Subcutaneous abdominal adipose tissue (tissue), 5 donors: Measurements from ENCODE around the gene HRK.

Source experiments
- H3K27ac ChIP-seq: one replicate; pipeline ENCODE4 v1.7.0; 2013; ENCODE audit warnings: low read depth, mild to moderate bottlenecking, inconsistent platforms, low read length, moderate library complexity
- H3K27me3 ChIP-seq, 5 donors: one replicate each; pipeline ENCODE4 v1.7.0; 2013; ENCODE audit warnings: low read length in 5 of 5, inconsistent platforms in 1 of 5; ENCODE audit not compliant: control insufficient read depth in 5 of 5, insufficient read depth in 4 of 5
- H3K36me3 ChIP-seq, 5 donors: one replicate each; pipeline ENCODE4 v1.7.0; 2013; ENCODE audit warnings: low read length in 5 of 5; ENCODE audit not compliant: control insufficient read depth in 5 of 5, insufficient read depth in 5 of 5
- H3K4me1 ChIP-seq, 5 donors: one replicate each; pipeline ENCODE4 v1.7.0; 2013; ENCODE audit warnings: low read length in 5 of 5, mild to moderate bottlenecking in 3 of 5, moderate library complexity in 1 of 5; ENCODE audit not compliant: control insufficient read depth in 5 of 5, insufficient read depth in 5 of 5
- H3K4me3 ChIP-seq, 5 donors: one replicate each; pipeline ENCODE4 v1.7.0; 2013; ENCODE audit warnings: low read length in 5 of 5, low read depth in 1 of 5
- H3K9ac ChIP-seq, 5 donors: one replicate each; pipeline ENCODE4 v1.7.0; 2013; ENCODE audit warnings: low read length in 5 of 5, mild to moderate bottlenecking in 4 of 5, moderate library complexity in 3 of 5
- H3K9me3 ChIP-seq, 5 donors: one replicate each; pipeline ENCODE4 v1.7.0; 2013; ENCODE audit warnings: low read length in 5 of 5; ENCODE audit not compliant: control insufficient read depth in 5 of 5
- donor health status: healthy.
- donor health status: healthy.
- donor health status: healthy.
- donor health status: healthy.
- donor health status: healthy.

The HRK gene

GRCh38 chr12:116919706-116920485 lies 38.7 kb upstream of the HRK start:
- H3K36me3 ChIP-seq: no peaks in the 10 kb centered on the region
- H3K4me1 ChIP-seq: peaks cover 0 to 21% (median 0%) of the 10 kb centered on the region in 5 donors
- no peaks in the 10 kb centered on the region for H3K9me3 ChIP-seq
- H3K9ac ChIP-seq: no peak overlapping the region
- H3K27ac ChIP-seq: no peak overlapping the region
- no peak overlapping the region for H3K4me3 ChIP-seq
- no peaks in the 10 kb centered on the region for H3K27me3 ChIP-seq

- H3K27ac ChIP-seq: no peak overlapping the region
- H3K27me3 ChIP-seq: no peaks in the 10 kb centered on the region
- no peak overlapping the region for H3K9ac ChIP-seq
- H3K9me3 ChIP-seq: no peaks in the 10 kb centered on the region
- no peaks in the 10 kb centered on the region for H3K36me3 ChIP-seq
- H3K4me3 ChIP-seq: no peak overlapping the region
- peaks cover 0 to 21% (median 0%) of the 10 kb centered on the region in 5 donors for H3K4me1 ChIP-seq
Observed at GRCh38 chr12:116919247-116919661, 38.0 kb upstream of the HRK start.

- Histone ChIP-seq H3K27me3 (no peaks in the 10 kb centered on the region), H3K27ac (no peak overlapping the region), H3K4me3 (no peak overlapping the region), H3K9ac (no peak overlapping the region), H3K4me1 (peaks cover 0 to 21% (median 0%) of the 10 kb centered on the region in 5 donors), H3K36me3 (peaks cover 0 to 2% (median 0%) of the 10 kb centered on the region in 5 donors), H3K9me3 (no peaks in the 10 kb centered on the region)
Observed at GRCh38 chr12:116918464-116918863, 37.2 kb upstream of the HRK start.

GRCh38 chr12:116916714-116917114 lies 35.5 kb upstream of the HRK start:
- no peak overlapping the region for H3K27ac ChIP-seq

GRCh38 chr12:116916122-116916521 lies 34.9 kb upstream of the HRK start:
- H3K27ac ChIP-seq: no peak overlapping the region
- peaks cover 1 to 22% (median 10%) of the 10 kb centered on the region in 5 donors for H3K4me1 ChIP-seq
- peaks cover 0 to 2% (median 0%) of the 10 kb centered on the region in 5 donors for H3K36me3 ChIP-seq

More at GRCh38 chr12:116916714-116917114, 35.5 kb upstream of the HRK start:
- Histone ChIP-seq H3K27me3 (no peaks in the 10 kb centered on the region), H3K4me3 (no peak overlapping the region), H3K4me1 (peaks cover 0 to 18% (median 5%) of the 10 kb centered on the region in 5 donors), H3K9me3 (no peaks in the 10 kb centered on the region), H3K36me3 (peaks cover 0 to 2% (median 0%) of the 10 kb centered on the region in 5 donors), H3K9ac (no peak overlapping the region)

GRCh38 chr12:116915326-116915725 lies 34.1 kb upstream of the HRK start:
- H3K9ac ChIP-seq: no peak overlapping the region
- H3K27ac ChIP-seq: no peak overlapping the region
- H3K36me3 ChIP-seq: peaks cover 0 to 2% (median 0%) of the 10 kb centered on the region in 5 donors
- H3K9me3 ChIP-seq: no peaks in the 10 kb centered on the region
- no peak overlapping the region for H3K4me3 ChIP-seq
- H3K27me3 ChIP-seq: no peaks in the 10 kb centered on the region
- peaks cover 1 to 19% (median 10%) of the 10 kb centered on the region in 5 donors for H3K4me1 ChIP-seq

More at GRCh38 chr12:116916122-116916521, 34.9 kb upstream of the HRK start:
- H3K27me3 ChIP-seq: no peaks in the 10 kb centered on the region
- H3K4me3 ChIP-seq: no peak overlapping the region
- no peak overlapping the region for H3K9ac ChIP-seq
- no peaks in the 10 kb centered on the region for H3K9me3 ChIP-seq

- H3K36me3 ChIP-seq: peaks cover 0 to 2% (median 0%) of the 10 kb centered on the region in 5 donors
- no peaks in the 10 kb centered on the region for H3K27me3 ChIP-seq
- H3K4me3 ChIP-seq: peak within 1 kb of the TSS; percentile 73 to 89 (median 78)
- H3K27ac ChIP-seq: peak within 1 kb of the TSS; percentile 52
- H3K4me1 ChIP-seq: peaks cover 1 to 11% (median 10%) of the 10 kb centered on the region in 5 donors
- H3K9me3 ChIP-seq: no peaks in the 10 kb centered on the region
- peak within 1 kb of the TSS; percentile 73 to 91 (median 78) for H3K9ac ChIP-seq
Observed at GRCh38 chr12:116910645-116911451, 29.6 kb upstream of the HRK start, which contains the start of gene FBXW8. Gene FBXW8, plus strand, starts transcription at chr12:116910950. Its CDS starts 88 bp downstream, at chr12:116911038.

- Histone ChIP-seq H3K9ac (peak overlapping the region in 3 of 5 donors; percentile 73 to 91 (median 79)), H3K4me3 (peak overlapping the region; percentile 73 to 89 (median 77)), H3K4me1 (peaks cover 1 to 11% (median 10%) of the 10 kb centered on the region in 5 donors), H3K36me3 (peaks cover 0 to 2% (median 0%) of the 10 kb centered on the region in 5 donors), H3K9me3 (no peaks in the 10 kb centered on the region), H3K27ac (peak overlapping the region; percentile 52), H3K27me3 (no peaks in the 10 kb centered on the region)
Observed at GRCh38 chr12:116910280-116910644, 29.0 kb upstream of the HRK start.

GRCh38 chr12:116906285-116906684 lies 25.0 kb upstream of the HRK start:
- H3K4me1 ChIP-seq: peaks cover 0 to 2% (median under 1%) of the 10 kb centered on the region in 5 donors
- no peaks in the 10 kb centered on the region for H3K36me3 ChIP-seq
- H3K27ac ChIP-seq: no peak overlapping the region
- H3K9ac ChIP-seq: no peak overlapping the region
- H3K9me3 ChIP-seq: no peaks in the 10 kb centered on the region
- no peak overlapping the region for H3K4me3 ChIP-seq
- H3K27me3 ChIP-seq: peaks cover 0 to 5% (median 2%) of the 10 kb centered on the region in 5 donors
